HCT116 (cell line): ENCODE results near the gene ATP8A1. TPM values are rescaled to one million over a fixed set of nuclear protein-coding genes. Genes with fewer than 3 reads are reported as not detected.

Experiments used
- ATAC-seq: fragments of 200-7000 bp; cut with Tn5 transposase; 2 replicates; pipeline ENCODE4 v1.9.1; 2020; ENCODE audit warnings: mild to moderate bottlenecking, moderate library complexity
- BruUV-seq: library from RNA; stranded (reverse); fragments of 400-500 nt; replicated peaks from 2 replicates; lab custom pipeline; 2021; lab: Mats Ljungman, UMichigan
- CTCF ChIA-PET: fragments of 300-600 bp; sonication (Branson Sonifier 250); formaldehyde crosslinking; loops from one replicate; lab custom pipeline; 2021; ENCODE audit warnings: antibody characterized with exemption; lab: Charles Lee
- POLR2A ChIA-PET: fragments of 300-600, 350-600 bp; sonication (Branson Sonifier 250); formaldehyde crosslinking; loops from one replicate; lab custom pipeline; 2021; ENCODE audit warnings: antibody characterized with exemption; lab: Charles Lee
- RAD21 ChIA-PET, 2 experiments: fragments of 300-600 bp; sonication (Branson Sonifier 250); formaldehyde crosslinking; loops; one replicate each; lab custom pipeline; 2023; ENCODE audit warnings: low total read pairs in 2 of 2; ENCODE audit not compliant: uncharacterized antibody in 2 of 2, unreplicated experiment in 2 of 2, low non-redundant PET in 1 of 2; lab: Charles Lee
- DNase-seq: peaks from one replicate; pipeline ENCODE4 v3.0.0-alpha.2; 2010; ENCODE audit warnings: low read depth, low spot score
- H2AFZ ChIP-seq: fragments of 200-600 bp; shearing (Covaris generic), sonication (generic); 2 replicates; pipeline ENCODE4 v1.6.1; 2017; ENCODE audit warnings: low read depth, mixed run types, mixed read lengths, antibody characterized with exemption, low read length; ENCODE audit not compliant: poor library complexity, severe bottlenecking
- H3K27ac ChIP-seq: 2 replicates; pipeline ENCODE4 v1.5.1; 2012; ENCODE audit warnings: low read depth, low read length
- H3K27me3 ChIP-seq: fragments of 200-600 bp; sonication (generic); 2 replicates; pipeline ENCODE4 v1.6.1; 2016; ENCODE audit warnings: mixed run types, low read length, mixed read lengths; ENCODE audit not compliant: insufficient read depth
- H3K36me3 ChIP-seq, 2 experiments: fragments of 200-500 bp in 1 of 2; fragments of 200-600 bp in 1 of 2; sonication (Bioruptor generic) in 1 of 2; sonication (generic) in 1 of 2; 2 replicates each; pipeline versions ENCODE4 v1.5.1 to v1.6.1; 2014 to 2016; ENCODE audit warnings: low read length in 2 of 2, inconsistent platforms in 1 of 2, mixed read lengths in 1 of 2, mixed run types in 1 of 2; ENCODE audit not compliant: insufficient read depth in 2 of 2, control insufficient read depth in 1 of 2
- H3K4me1 ChIP-seq, 2 experiments: fragments of 200-600 bp in 1 of 2; sonication (generic) in 1 of 2; 2 replicates each; pipeline versions ENCODE4 v1.5.1 to v1.6.1; 2012 to 2017; ENCODE audit warnings: low read length in 2 of 2, inconsistent platforms in 1 of 2, mild to moderate bottlenecking in 1 of 2, mixed read lengths in 1 of 2, mixed run types in 1 of 2, moderate library complexity in 1 of 2; ENCODE audit not compliant: insufficient read depth in 2 of 2, control insufficient read depth in 1 of 2
- H3K4me2 ChIP-seq: fragments of 200-600 bp; sonication (generic); 2 replicates; pipeline ENCODE4 v1.6.1; 2017; ENCODE audit warnings: mixed run types, low read length, mixed read lengths
- H3K4me3 ChIP-seq, 2 experiments: fragments of 200-600 bp in 1 of 2; sonication (generic) in 1 of 2; replicated peaks in 1 of 2; 2 replicates each; pipeline ENCODE4 v1.5.1; 2011 to 2016; ENCODE audit warnings: low read length in 2 of 2, control low read depth in 1 of 2, low read depth in 1 of 2, mild to moderate bottlenecking in 1 of 2, mixed read lengths in 1 of 2, mixed run types in 1 of 2
- H3K79me2 ChIP-seq: fragments of 200-600 bp; sonication (generic); 2 replicates; pipeline ENCODE4 v1.6.1; 2017; ENCODE audit warnings: mild to moderate bottlenecking, mixed run types, low read length, moderate library complexity, mixed read lengths; ENCODE audit not compliant: insufficient read depth
- H3K9ac ChIP-seq: fragments of 200-600 bp; sonication (generic); 2 replicates; pipeline ENCODE4 v1.6.1; 2016; ENCODE audit warnings: low read length, mixed read lengths
- H3K9me2 ChIP-seq: fragments of 200-600 bp; sonication (generic), shearing (Covaris generic); 2 replicates; pipeline ENCODE4 v1.6.1; 2017; ENCODE audit warnings: mixed run types, mild to moderate bottlenecking, moderate library complexity; ENCODE audit not compliant: insufficient read depth
- H3K9me3 ChIP-seq, 2 experiments: fragments of 200-500 bp in 1 of 2; fragments of 200-600 bp in 1 of 2; sonication (Bioruptor generic) in 1 of 2; sonication (generic) in 1 of 2; 2 replicates each; pipeline ENCODE4 v1.6.1; 2014 to 2017; ENCODE audit warnings: low read length in 2 of 2, mixed read lengths in 2 of 2, inconsistent platforms in 1 of 2, low read depth in 1 of 2, mild to moderate bottlenecking in 1 of 2, mixed run types in 1 of 2, moderate library complexity in 1 of 2; ENCODE audit not compliant: control insufficient read depth in 1 of 2, insufficient read depth in 1 of 2
- H4K20me1 ChIP-seq: fragments of 200-600 bp; sonication (generic), shearing (Covaris generic); 2 replicates; pipeline ENCODE4 v1.6.1; 2017; ENCODE audit warnings: mixed run types, mild to moderate bottlenecking, moderate library complexity; ENCODE audit not compliant: insufficient read depth
- CTCF ChIP-seq, 3 experiments: fragments of 200-600 bp in 1 of 3; sonication (generic) in 1 of 3; IDR thresholded peaks in 2 of 3; conservative IDR thresholded peaks in 1 of 3; 2 replicates each; pipeline ENCODE4 v1.5.1; 2012 to 2017; ENCODE audit warnings: low read depth in 2 of 3, low read length in 2 of 3, antibody characterized with exemption in 1 of 3, borderline replicate concordance in 1 of 3, control low read depth in 1 of 3, mild to moderate bottlenecking in 1 of 3, mixed read lengths in 1 of 3, mixed run types in 1 of 3, moderate library complexity in 1 of 3; ENCODE audit not compliant: insufficient read depth in 1 of 3
- EGR1 ChIP-seq: IDR thresholded peaks from 2 replicates; pipeline ENCODE4 v1.6.1; 2012; ENCODE audit warnings: low read depth
- EZH2 ChIP-seq: fragments of 200-600 bp; sonication (generic); IDR thresholded peaks from 2 replicates; pipeline ENCODE4 v1.6.1; 2017; ENCODE audit warnings: antibody characterized with exemption, mixed run types
- POLR2A ChIP-seq: IDR thresholded peaks from 2 replicates; pipeline ENCODE4 v1.7.0; 2011; ENCODE audit warnings: borderline replicate concordance; ENCODE audit not compliant: insufficient read depth, insufficient read length; ENCODE audit errors: extremely low read depth
- REST ChIP-seq: IDR thresholded peaks from 2 replicates; pipeline ENCODE4 v1.6.1; 2012; ENCODE audit warnings: low read depth
- SP1 ChIP-seq: IDR thresholded peaks from 2 replicates; pipeline ENCODE4 v1.6.1; 2012; ENCODE audit warnings: low read depth
- YY1 ChIP-seq: IDR thresholded peaks from 2 replicates; pipeline ENCODE4 v1.6.1; 2011; ENCODE audit warnings: low read length, low read depth, moderate library complexity, mild to moderate bottlenecking; ENCODE audit not compliant: insufficient replicate concordance; ENCODE audit errors: extremely low read depth
- ZBTB33 ChIP-seq: IDR thresholded peaks from 2 replicates; pipeline ENCODE4 v1.6.1; 2011; ENCODE audit warnings: mild to moderate bottlenecking, low read length, moderate library complexity; ENCODE audit not compliant: insufficient replicate concordance; ENCODE audit errors: extremely low read depth
- intact Hi-C: fragments of 100-400 bp; cut with micrococcal nuclease; formaldehyde crosslinking; loops from 2 replicates; pipeline ENCODE4 v1.10.0; 2022
- total RNA-seq: library from RNA; stranded (reverse); gene quantifications from one replicate; pipeline ENCODE4 v1.2.1, GENCODE V29; 2021; ENCODE audit not compliant: unreplicated experiment

The ATP8A1 gene
- total RNA-seq, 1 experiment from 2014 or later = 1.9 TPM

- TF ChIP-seq REST (no peak), EZH2 (no peak), POLR2A (no peak), CTCF (IDR thresholded peaks at IDR 0.05 in 2 of 3, conservative IDR thresholded peaks at IDR 0.05 in 1 of 3; ENCODE audit: borderline replicate concordance in 1 of 3, insufficient read depth in 1 of 3, low read depth in 2 of 3, low read length in 2 of 3) (no peak)
These were observed 257.5 kb downstream of the ATP8A1 start (continued) for GRCh38 chr4:42399393-42399792.

GRCh38 chr4:42398871-42399331 lies 258.0 kb downstream of the ATP8A1 start:
- POLR2A ChIA-PET = no interaction called here
- intact Hi-C loops = no loop called here

More at GRCh38 chr4:42398871-42399331, 258.0 kb downstream of the ATP8A1 start:
- H3K27me3 ChIP-seq = no peaks in the 10 kb centered on the region
- TF ChIP-seq ZBTB33 (no peak), EGR1 (no peak), REST (no peak), SP1 (no peak), YY1 (no peak)
- TF ChIP-seq, all 23 proteins: peak for 0
- H3K9me2 ChIP-seq = no peaks in the 10 kb centered on the region
- no peaks in the 10 kb centered on the region for H3K36me3 ChIP-seq
- H2AFZ ChIP-seq = no peak overlapping the region
- no peaks in the 10 kb centered on the region for H4K20me1 ChIP-seq
- ChIA-PET CTCF (no interaction called here), RAD21 (no interaction called here)
- ATAC-seq (no peak), DNase-seq (no peak)
- no TSS peak for BruUV-seq
- no peaks in the 10 kb centered on the region for H3K4me1 ChIP-seq
- no peaks in the 10 kb centered on the region for H3K9me3 ChIP-seq
- no peak overlapping the region for H3K9ac ChIP-seq
- H3K4me2 ChIP-seq = no peak overlapping the region
- H3K4me3 ChIP-seq = no peak overlapping the region
- H3K79me2 ChIP-seq = no peaks in the 10 kb centered on the region
- no peak overlapping the region for H3K27ac ChIP-seq
